Measurements from ENCODE around the gene CPED1. TPM values are rescaled to one million over a fixed set of nuclear protein-coding genes. Genes with fewer than 3 reads are reported as not detected.

CPED1 gene
- total and polyA plus RNA-seq, 3 donors from 2014 or later = 7.4 to 13.1 (median 11.8) TPM

DNA sequence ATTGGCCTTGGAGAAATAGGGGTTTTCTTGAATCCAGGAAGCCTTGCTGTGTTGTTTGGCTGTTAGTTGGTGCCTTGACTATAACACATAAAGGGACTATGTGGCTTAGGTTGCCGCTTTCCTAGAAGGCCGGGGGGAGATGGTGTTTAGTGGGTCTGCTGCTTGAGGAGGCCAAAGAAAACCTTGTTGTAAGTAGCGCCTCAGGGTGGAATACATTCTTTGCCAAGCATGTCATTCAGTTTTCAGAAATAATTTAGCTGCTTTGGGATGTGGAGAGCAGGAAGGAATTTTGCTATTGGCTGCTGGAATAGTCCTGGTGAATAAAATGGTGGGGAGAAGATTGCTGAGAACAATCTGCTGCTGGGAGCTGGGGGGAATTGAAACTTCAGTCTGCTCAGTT, 207.4 kb downstream of the CPED1 start:
- Histone ChIP-seq H3K36me3 (ENCODE audit: low read depth, missing control alignments) (no peaks in the 10 kb centered on the region), H3K4me3 (no peak overlapping the region), H3K27me3 (no peaks in the 10 kb centered on the region), H3K9me3 (no peaks in the 10 kb centered on the region), H3K27ac (no peak overlapping the region), H3K4me1 (no peaks in the 10 kb centered on the region)
- intact Hi-C loops (cut with DNase I; ENCODE audit: low total_unique reads) = no loop called here
- DNase-seq = no peak
- no peak for TF ChIP-seq CTCF (IDR thresholded peaks at IDR 0.05)
- 90% methylated on average over 3 of the region's 3 CpGs for WGBS, 2 donors

DNA sequence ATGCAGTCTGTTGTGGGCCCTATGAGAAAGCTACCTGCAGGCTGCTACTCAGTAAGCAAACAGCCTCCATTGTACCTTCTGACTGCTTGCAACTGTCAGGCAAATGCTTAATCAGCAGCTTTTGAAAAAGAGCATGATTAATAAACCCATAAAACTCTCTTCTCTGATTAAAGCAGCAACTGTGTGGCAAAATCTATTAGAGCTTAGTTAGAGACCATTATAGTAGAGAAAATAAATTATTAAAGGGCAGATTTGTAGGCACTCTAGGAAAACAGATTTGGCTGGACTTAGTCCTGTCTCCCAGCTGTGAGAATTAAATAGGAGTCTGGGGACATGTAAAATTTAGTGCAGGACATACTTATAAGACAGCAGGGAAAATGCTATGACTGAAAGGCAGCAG, 207.8 kb downstream of the CPED1 start:
- no peak for DNase-seq
- TF ChIP-seq CTCF (IDR thresholded peaks at IDR 0.05) = no peak
- TF ChIP-seq POLR2A (IDR thresholded peaks at IDR 0.05) = no peak
- Histone ChIP-seq H3K36me3 (ENCODE audit: low read depth, missing control alignments) (no peaks in the 10 kb centered on the region), H3K27ac (no peak overlapping the region), H3K4me3 (no peak overlapping the region), H3K27me3 (no peaks in the 10 kb centered on the region), H3K9me3 (no peaks in the 10 kb centered on the region), H3K4me1 (no peaks in the 10 kb centered on the region)
- intact Hi-C loops (cut with DNase I; ENCODE audit: low total_unique reads) = no loop called here

GRCh38 chr7:121197455-121197854, 208.9 kb downstream of the CPED1 start:
- WGBS, 2 donors = 85 to 91% methylated on average over 3 of the region's 3 CpGs
- Histone ChIP-seq H3K36me3 (ENCODE audit: low read depth, missing control alignments) (no peaks in the 10 kb centered on the region), H3K9me3 (no peaks in the 10 kb centered on the region), H3K4me3 (no peak overlapping the region), H3K27ac (no peak overlapping the region), H3K27me3 (no peaks in the 10 kb centered on the region), H3K4me1 (no peaks in the 10 kb centered on the region)
- DNase-seq = no peak
- TF ChIP-seq CTCF (IDR thresholded peaks at IDR 0.05) (no peak), POLR2A (IDR thresholded peaks at IDR 0.05) (no peak)
- intact Hi-C loops (cut with DNase I; ENCODE audit: low total_unique reads) = no loop called here

DNA sequence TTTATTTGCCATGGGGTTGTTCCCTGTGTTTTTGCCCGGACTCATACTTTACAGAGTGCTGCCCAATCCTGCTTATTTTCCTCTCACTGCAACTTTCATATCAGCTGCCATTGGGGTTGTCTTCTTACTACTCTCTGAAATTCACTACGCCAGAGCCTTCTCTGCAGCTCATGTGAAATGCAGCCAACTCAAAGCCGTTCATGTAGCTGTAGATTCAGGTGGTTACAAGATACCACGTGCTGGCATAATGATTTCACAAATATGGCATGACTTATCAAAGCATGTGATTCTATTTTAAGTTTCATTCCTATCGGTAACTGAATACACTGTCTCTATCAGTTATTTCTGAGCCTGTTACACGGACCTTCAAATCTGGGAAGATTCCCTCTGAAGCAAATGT, 210.0 kb downstream of the CPED1 start:
- H3K27me3 ChIP-seq = no peaks in the 10 kb centered on the region
- no peak overlapping the region for H3K4me3 ChIP-seq
- WGBS, 2 donors = 87 to 90% methylated on average over 6 of the region's 6 CpGs
- no peaks in the 10 kb centered on the region for H3K36me3 ChIP-seq (ENCODE audit: low read depth, missing control alignments)
- no peaks in the 10 kb centered on the region for H3K4me1 ChIP-seq
- intact Hi-C loops (cut with DNase I; ENCODE audit: low total_unique reads) = no loop called here
- no peak overlapping the region for H3K27ac ChIP-seq
- no peak for DNase-seq
- no peaks in the 10 kb centered on the region for H3K9me3 ChIP-seq
- no peak for TF ChIP-seq POLR2A (IDR thresholded peaks at IDR 0.05)
- no peak for TF ChIP-seq CTCF (IDR thresholded peaks at IDR 0.05)

DNA sequence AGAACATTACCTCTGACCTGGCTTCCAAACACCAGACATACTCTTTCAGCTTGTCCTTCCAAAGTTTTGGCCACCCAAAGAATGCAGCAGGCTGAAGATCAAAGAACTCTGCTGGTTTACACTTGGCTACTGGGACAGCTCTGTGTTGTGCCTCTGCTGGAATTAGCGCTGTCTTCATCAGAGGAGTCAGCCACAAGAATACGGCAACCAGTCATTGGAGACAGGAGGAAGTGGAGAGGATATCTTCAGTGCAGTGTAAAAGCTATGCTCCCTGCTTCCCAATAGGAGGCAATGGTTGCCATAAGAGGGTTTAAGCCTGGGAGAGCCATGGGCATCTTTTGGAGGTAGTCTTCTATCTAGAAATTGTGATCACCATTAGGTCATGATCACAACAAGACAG, 213.6 kb downstream of the CPED1 start:
- WGBS, 2 donors = 94 to 100% methylated on average over 2 of the region's 2 CpGs
- intact Hi-C loops (cut with DNase I; ENCODE audit: low total_unique reads) = no loop called here
- no peak for DNase-seq

More for the DNA sequence above, 213.6 kb downstream of the CPED1 start:
- Histone ChIP-seq H3K4me1 (no peaks in the 10 kb centered on the region), H3K27ac (no peak overlapping the region), H3K36me3 (ENCODE audit: low read depth, missing control alignments) (no peaks in the 10 kb centered on the region), H3K9me3 (no peaks in the 10 kb centered on the region), H3K27me3 (no peaks in the 10 kb centered on the region), H3K4me3 (no peak overlapping the region)
- TF ChIP-seq CTCF (IDR thresholded peaks at IDR 0.05) (no peak), POLR2A (IDR thresholded peaks at IDR 0.05) (no peak)

All from testis (tissue), 3 donors.